LNCaP clone FGC (cell line): Measurements from ENCODE around the gene EIF3B.
"Not testable (repeated sequence)": the region's sequence is repeated elsewhere in the genome, so short reads cannot be mapped to it uniquely, and the experiment has no call there.

Source experiments
- DNase-seq: peaks from one replicate; pipeline ENCODE4 v3.0.0-alpha.2; 2011; ENCODE audit warnings: low read depth
- H3K4me3 ChIP-seq: 2 replicates; pipeline ENCODE4 v1.5.1; 2011; ENCODE audit warnings: mild to moderate bottlenecking, low read depth, low read length, control low read depth
- TF ChIP-seq, protein P1 (sequence below): IDR thresholded peaks from 2 replicates; pipeline ENCODE4 v1.5.1; 2012; ENCODE audit warnings: mild to moderate bottlenecking; ENCODE audit not compliant: control insufficient read depth, insufficient read depth; ENCODE audit errors: extremely low read depth

Gene EIF3B

DNA sequence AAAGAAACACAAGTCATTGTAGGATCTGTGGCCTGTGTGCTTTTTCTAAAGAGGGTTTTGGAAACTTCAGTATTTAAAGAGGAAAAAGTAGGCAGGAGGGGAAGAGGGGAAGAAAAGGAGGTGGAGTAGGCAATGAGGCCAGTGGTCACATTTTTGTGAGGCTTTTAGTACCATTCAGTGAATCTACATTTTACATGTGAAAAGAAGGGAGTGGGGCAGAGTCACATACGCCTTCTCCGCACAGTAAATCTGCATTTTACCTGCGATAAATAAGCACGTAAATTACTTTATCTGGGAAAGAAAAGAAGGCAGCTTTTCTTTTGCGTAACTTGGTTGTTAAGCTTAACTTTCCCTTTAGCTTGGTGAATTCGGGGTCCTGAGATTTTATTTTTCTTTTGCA lies 62.0 kb downstream of the EIF3B start:
- no peak overlapping the region for H3K4me3 ChIP-seq
- no peak for DNase-seq
- TF ChIP-seq, protein P1, sequence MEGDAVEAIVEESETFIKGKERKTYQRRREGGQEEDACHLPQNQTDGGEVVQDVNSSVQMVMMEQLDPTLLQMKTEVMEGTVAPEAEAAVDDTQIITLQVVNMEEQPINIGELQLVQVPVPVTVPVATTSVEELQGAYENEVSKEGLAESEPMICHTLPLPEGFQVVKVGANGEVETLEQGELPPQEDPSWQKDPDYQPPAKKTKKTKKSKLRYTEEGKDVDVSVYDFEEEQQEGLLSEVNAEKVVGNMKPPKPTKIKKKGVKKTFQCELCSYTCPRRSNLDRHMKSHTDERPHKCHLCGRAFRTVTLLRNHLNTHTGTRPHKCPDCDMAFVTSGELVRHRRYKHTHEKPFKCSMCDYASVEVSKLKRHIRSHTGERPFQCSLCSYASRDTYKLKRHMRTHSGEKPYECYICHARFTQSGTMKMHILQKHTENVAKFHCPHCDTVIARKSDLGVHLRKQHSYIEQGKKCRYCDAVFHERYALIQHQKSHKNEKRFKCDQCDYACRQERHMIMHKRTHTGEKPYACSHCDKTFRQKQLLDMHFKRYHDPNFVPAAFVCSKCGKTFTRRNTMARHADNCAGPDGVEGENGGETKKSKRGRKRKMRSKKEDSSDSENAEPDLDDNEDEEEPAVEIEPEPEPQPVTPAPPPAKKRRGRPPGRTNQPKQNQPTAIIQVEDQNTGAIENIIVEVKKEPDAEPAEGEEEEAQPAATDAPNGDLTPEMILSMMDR, result no peak

DNA sequence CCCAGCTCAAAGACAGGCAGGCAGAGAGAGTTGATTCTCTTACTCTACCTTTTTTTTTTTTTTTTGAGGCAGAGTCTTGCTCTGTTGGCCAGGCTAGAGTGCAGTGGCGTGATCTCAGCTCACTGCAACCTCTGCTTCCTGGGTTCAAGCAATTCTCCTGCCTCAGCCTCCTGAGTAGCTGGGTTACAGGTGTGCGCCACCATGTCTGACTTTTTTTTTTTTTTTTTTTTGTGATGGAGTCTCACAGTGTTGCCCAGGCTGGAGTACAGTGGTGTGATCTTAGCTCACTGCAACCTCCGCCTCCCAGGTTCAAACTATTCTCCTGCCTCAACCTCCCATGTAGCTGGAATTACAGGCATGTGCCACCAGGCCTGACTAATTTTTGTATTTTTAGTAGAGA lies 62.6 kb downstream of the EIF3B start:
- not testable (repeated sequence) for H3K4me3 ChIP-seq, DNase-seq

DNA sequence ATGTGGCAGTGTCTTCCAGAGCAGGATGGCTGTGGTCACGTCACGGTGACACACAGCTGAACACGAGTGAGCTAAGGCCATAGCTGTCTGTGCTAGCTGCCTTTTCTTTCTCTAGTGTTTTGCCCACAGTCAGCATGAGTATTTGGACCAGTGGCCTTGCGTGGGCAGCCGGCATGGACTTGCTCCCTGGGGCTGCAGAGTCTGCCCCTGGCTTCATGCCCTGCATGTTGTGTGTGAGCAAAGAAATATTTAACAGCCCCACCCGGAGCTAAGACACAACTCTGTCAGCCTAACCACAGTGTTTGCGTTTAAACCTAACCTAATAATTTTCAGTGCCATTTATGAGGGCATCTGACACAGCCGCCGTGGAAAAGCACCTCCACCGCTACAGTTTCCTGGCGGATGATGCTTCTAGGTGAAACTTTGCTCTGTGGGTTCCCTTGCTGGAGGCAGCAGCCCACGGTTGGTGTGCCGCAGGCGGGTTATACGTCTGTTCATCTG lies 63.4 kb downstream of the EIF3B start:
- H3K4me3 ChIP-seq, result no peak overlapping the region
- TF ChIP-seq, protein P1, result no peak
- DNase-seq, result no peak

DNA sequence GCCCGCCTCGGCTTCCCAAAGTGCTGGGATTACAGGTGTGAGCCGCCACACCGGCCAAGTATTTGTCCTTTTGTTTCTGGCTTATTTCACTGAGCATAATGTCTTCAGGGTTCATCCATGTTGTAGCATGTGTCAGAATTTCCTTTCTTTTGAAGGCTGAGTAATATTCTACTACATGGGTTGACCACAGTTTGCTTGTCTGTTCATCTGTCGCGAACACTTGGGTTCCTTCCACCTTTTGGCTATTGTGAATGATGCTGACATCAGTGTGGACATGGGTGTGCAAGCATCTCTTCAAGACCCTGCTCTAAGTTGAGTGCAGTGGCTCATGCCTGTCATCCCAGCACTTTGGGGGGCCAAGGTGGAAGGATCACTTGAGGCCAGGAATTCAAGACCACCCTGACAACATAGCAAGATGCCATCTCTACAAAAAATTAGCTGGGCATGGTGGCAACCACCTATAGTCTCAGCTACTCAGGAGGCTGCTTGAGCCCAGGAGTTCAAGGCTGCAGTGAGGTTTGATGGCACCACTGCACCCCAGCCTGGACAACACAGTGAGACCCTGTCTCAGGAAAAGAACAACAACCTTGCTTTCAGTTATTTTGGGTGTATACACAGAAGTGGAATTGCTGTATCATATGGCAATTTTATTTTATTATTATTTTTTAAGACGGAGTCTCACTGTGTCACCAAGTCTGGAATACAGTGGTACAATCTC lies 65.7 kb downstream of the EIF3B start:
- no peak for DNase-seq
- no peak overlapping the region for H3K4me3 ChIP-seq
- TF ChIP-seq, protein P1, result no peak

DNA sequence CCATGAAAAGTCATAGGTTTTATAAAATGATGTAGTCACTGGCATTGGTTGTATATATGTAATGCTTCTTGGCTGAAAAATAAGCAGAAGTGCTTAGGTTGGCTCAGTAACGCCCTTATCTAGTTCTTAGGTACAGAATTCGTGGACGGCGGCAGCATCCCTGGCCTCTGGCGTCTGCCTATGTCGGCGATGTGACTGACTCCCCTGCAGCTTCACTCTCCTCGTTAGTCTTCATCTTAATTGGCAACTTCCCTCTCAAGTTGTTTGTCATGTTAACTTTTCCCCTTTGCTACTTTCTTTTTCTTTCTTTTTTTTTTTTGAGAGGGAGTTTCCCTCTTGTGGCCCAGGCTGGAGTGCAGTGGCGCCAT lies 67.3 kb downstream of the EIF3B start:
- TF ChIP-seq, protein P1, result no peak
- DNase-seq, result no peak
- no peak overlapping the region for H3K4me3 ChIP-seq

DNA sequence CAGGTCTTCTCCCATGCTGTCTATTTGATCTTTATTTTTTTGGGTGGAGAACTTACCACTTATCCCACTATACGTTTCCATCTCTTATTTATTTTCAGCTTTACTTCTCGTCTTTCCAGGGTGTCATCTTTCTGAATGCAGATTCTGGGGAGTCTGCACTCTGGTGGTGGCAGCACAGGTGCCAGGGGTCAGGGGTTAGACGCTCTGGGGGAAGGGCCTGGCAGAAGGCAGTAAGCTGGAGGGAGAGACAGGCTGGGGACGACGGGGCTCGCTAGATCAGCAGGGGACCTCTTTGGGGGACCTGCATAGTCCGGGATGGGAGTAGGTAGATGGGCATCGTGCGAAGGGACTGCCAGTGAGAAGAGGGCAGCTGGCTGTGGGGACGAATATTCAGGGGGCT lies 71.1 kb downstream of the EIF3B start:
- no peak for DNase-seq
- H3K4me3 ChIP-seq, result no peak overlapping the region
- TF ChIP-seq, protein P1, result no peak
